Fibroblast of lung (primary cell): ENCODE data around the gene ZNF605.

ENCODE experiments used
- EZH2 ChIP-seq: IDR thresholded peaks from 2 replicates; pipeline ENCODE4 v1.5.1; 2012; ENCODE audit warnings: low read length, control low read depth, mild to moderate bottlenecking; ENCODE audit errors: missing control alignments
- TF ChIP-seq, protein P1 (sequence below), 2 donors: IDR thresholded peaks in 1 of 2; conservative IDR thresholded peaks in 1 of 2; 1 replicate in 1 of 2; 2 replicates in 1 of 2; pipeline ENCODE4 v1.5.1; 2011 to 2012; ENCODE audit warnings: low read length in 2 of 2, control low read depth in 1 of 2, inconsistent platforms in 1 of 2, low read depth in 1 of 2, mild to moderate bottlenecking in 1 of 2

DNA sequence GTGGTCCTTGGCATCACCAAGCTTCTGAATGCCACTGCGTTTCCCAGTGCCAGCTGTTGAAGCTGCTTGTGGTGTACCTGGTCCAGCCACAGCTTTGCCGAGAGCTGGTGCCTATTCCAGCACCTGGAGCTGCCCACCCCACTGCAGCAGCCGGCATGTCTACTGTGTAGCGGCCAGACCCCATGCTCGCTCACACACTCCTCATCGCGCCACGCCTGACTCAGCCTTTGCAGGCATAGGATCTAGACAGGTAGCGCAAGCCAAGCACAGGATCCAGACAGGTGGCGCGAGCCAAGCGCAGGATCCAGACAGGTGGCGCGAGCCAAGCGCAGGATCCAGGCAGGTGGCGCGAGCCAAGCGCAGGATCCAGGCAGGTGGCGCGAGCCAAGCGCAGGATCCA, 11.6 kb upstream of the ZNF605 start:
- TF ChIP-seq, protein P1, sequence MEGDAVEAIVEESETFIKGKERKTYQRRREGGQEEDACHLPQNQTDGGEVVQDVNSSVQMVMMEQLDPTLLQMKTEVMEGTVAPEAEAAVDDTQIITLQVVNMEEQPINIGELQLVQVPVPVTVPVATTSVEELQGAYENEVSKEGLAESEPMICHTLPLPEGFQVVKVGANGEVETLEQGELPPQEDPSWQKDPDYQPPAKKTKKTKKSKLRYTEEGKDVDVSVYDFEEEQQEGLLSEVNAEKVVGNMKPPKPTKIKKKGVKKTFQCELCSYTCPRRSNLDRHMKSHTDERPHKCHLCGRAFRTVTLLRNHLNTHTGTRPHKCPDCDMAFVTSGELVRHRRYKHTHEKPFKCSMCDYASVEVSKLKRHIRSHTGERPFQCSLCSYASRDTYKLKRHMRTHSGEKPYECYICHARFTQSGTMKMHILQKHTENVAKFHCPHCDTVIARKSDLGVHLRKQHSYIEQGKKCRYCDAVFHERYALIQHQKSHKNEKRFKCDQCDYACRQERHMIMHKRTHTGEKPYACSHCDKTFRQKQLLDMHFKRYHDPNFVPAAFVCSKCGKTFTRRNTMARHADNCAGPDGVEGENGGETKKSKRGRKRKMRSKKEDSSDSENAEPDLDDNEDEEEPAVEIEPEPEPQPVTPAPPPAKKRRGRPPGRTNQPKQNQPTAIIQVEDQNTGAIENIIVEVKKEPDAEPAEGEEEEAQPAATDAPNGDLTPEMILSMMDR (conservative IDR thresholded peaks at IDR 0.05 in 1 of 2, IDR thresholded peaks at IDR 0.05 in 1 of 2; ENCODE audit: low read depth in 1 of 2, low read length in 2 of 2) = no peak
- TF ChIP-seq EZH2 = no peak
